ENCODE measurements around the gene EPHA3. TPM values are rescaled to one million over a fixed set of nuclear protein-coding genes. Genes with fewer than 3 reads are reported as not detected.

EPHA3 gene
- total RNA-seq, 1 donor = 10.9 TPM

DNA sequence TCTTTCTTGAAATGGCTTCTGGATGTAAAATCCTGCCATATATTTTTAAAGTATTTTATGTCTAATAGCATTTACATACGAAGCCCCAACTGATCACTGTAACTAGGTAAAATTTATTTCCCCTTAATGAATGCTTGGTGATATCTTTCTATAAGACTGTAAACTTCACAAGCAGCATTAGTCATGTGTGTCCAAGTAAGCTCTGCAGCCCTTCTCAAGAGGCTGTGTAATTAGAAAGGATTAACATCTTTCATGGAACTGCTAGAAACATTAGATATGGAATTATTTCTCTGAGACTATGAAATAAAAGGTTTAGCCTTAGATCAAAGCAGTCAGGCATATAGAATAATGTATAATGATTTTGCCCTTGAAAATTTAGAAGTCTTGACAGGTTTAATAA lies 143.3 kb downstream of the EPHA3 start:
- Histone ChIP-seq H3K36me3 (ENCODE audit: insufficient read depth, low read length) (no peaks in the 10 kb centered on the region), H2AFZ (ENCODE audit: low read length) (no peak overlapping the region), H3K4me3 (ENCODE audit: insufficient read depth, low read length) (no peak overlapping the region), H3K27ac (ENCODE audit: low read depth, low read length) (no peak overlapping the region), H3K4me1 (ENCODE audit: insufficient read depth, low read length) (no peaks in the 10 kb centered on the region), H3K4me2 (ENCODE audit: insufficient read depth, low read length) (no peak overlapping the region), H3K27me3 (ENCODE audit: insufficient read depth, low read length) (no peaks in the 10 kb centered on the region), H3K9me3 (ENCODE audit: low read depth, low read length) (no peaks in the 10 kb centered on the region), H4K20me1 (ENCODE audit: insufficient read depth, low read length) (no peaks in the 10 kb centered on the region), H3K79me2 (ENCODE audit: insufficient read depth, low read length) (no peaks in the 10 kb centered on the region)
- no peak for DNase-seq (ENCODE audit: insufficient read length, low spot score, missing footprints)
- TF ChIP-seq CTCF (IDR thresholded peaks at IDR 0.05; ENCODE audit: extremely low read depth, low read depth, low read length) = no peak

GRCh38 chr3:89252016-89252415 lies 144.6 kb downstream of the EPHA3 start:
- TF ChIP-seq CTCF (IDR thresholded peaks at IDR 0.05; ENCODE audit: extremely low read depth, low read depth, low read length) = no peak
- H2AFZ ChIP-seq (ENCODE audit: low read length) = no peak overlapping the region
- no peaks in the 10 kb centered on the region for H3K79me2 ChIP-seq (ENCODE audit: insufficient read depth, low read length)
- no peaks in the 10 kb centered on the region for H3K36me3 ChIP-seq (ENCODE audit: insufficient read depth, low read length)
- no peak for DNase-seq (ENCODE audit: insufficient read length, low spot score, missing footprints)
- H3K27me3 ChIP-seq (ENCODE audit: insufficient read depth, low read length) = no peaks in the 10 kb centered on the region
- no peaks in the 10 kb centered on the region for H4K20me1 ChIP-seq (ENCODE audit: insufficient read depth, low read length)
- H3K27ac ChIP-seq (ENCODE audit: low read depth, low read length) = no peak overlapping the region
- no peak overlapping the region for H3K4me2 ChIP-seq (ENCODE audit: insufficient read depth, low read length)
- H3K9me3 ChIP-seq (ENCODE audit: low read depth, low read length) = no peaks in the 10 kb centered on the region
- H3K4me3 ChIP-seq (ENCODE audit: insufficient read depth, low read length) = no peak overlapping the region
- no peaks in the 10 kb centered on the region for H3K4me1 ChIP-seq (ENCODE audit: insufficient read depth, low read length)

- no peak overlapping the region for H3K27ac ChIP-seq (ENCODE audit: low read depth, low read length)
- no peaks in the 10 kb centered on the region for H4K20me1 ChIP-seq (ENCODE audit: insufficient read depth, low read length)
- H3K36me3 ChIP-seq (ENCODE audit: insufficient read depth, low read length) = no peaks in the 10 kb centered on the region
- no peak for DNase-seq (ENCODE audit: insufficient read length, low spot score, missing footprints)
- H2AFZ ChIP-seq (ENCODE audit: low read length) = no peak overlapping the region
- no peak for TF ChIP-seq CTCF (IDR thresholded peaks at IDR 0.05; ENCODE audit: extremely low read depth, low read depth, low read length)
- no peak overlapping the region for H3K4me2 ChIP-seq (ENCODE audit: insufficient read depth, low read length)
- no peaks in the 10 kb centered on the region for H3K4me1 ChIP-seq (ENCODE audit: insufficient read depth, low read length)
- H3K79me2 ChIP-seq (ENCODE audit: insufficient read depth, low read length) = no peaks in the 10 kb centered on the region
- no peaks in the 10 kb centered on the region for H3K27me3 ChIP-seq (ENCODE audit: insufficient read depth, low read length)
- H3K9me3 ChIP-seq (ENCODE audit: low read depth, low read length) = no peaks in the 10 kb centered on the region
- no peak overlapping the region for H3K4me3 ChIP-seq (ENCODE audit: insufficient read depth, low read length)
Measured at GRCh38 chr3:89252860-89253259, 145.4 kb downstream of the EPHA3 start.

DNA sequence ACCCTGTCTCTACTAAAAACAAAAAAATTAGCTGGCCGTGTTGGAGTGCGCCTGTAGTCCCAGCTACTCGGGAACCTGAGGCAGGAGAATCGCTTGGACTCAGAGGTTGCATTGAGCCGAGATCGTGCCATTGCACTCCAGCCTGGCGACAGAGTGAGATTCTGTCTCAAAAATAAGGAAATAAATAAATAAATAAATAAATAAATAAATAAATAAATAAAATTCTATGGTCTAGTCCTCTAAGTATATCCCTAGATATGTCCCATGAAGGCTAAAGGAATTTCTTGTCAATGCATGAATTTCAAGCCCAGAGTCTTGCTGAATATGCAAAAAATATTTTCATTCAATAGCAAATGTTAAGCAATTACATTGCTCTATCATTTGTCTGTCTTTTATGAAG lies 149.0 kb downstream of the EPHA3 start:
- no peak overlapping the region for H3K27ac ChIP-seq (ENCODE audit: low read depth, low read length)
- no peaks in the 10 kb centered on the region for H3K27me3 ChIP-seq (ENCODE audit: insufficient read depth, low read length)
- H3K79me2 ChIP-seq (ENCODE audit: insufficient read depth, low read length) = no peaks in the 10 kb centered on the region
- no peaks in the 10 kb centered on the region for H4K20me1 ChIP-seq (ENCODE audit: insufficient read depth, low read length)
- DNase-seq (ENCODE audit: insufficient read length, low spot score, missing footprints) = no peak
- H3K4me2 ChIP-seq (ENCODE audit: insufficient read depth, low read length) = no peak overlapping the region
- no peak overlapping the region for H2AFZ ChIP-seq (ENCODE audit: low read length)
- H3K9me3 ChIP-seq (ENCODE audit: low read depth, low read length) = no peaks in the 10 kb centered on the region
- no peaks in the 10 kb centered on the region for H3K36me3 ChIP-seq (ENCODE audit: insufficient read depth, low read length)
- H3K4me1 ChIP-seq (ENCODE audit: insufficient read depth, low read length) = no peaks in the 10 kb centered on the region
- no peak for TF ChIP-seq CTCF (IDR thresholded peaks at IDR 0.05; ENCODE audit: extremely low read depth, low read depth, low read length)
- no peak overlapping the region for H3K4me3 ChIP-seq (ENCODE audit: insufficient read depth, low read length)

Data from osteoblast (primary cell).